Vein endothelial cell (primary cell): Measurements from ENCODE around the gene ROM1. TPM values are rescaled to one million over a fixed set of nuclear protein-coding genes. Genes with fewer than 3 reads are reported as not detected.

Experiments used
- small RNA-seq: library from RNA; depleted of rRNA; stranded (forward); fragments of <200 nt; gene quantifications from one replicate; pipeline ENCODE3, GENCODE V24; 2012
- total RNA-seq: library from RNA; depleted of rRNA; stranded (reverse); fragments of >200 nt; gene quantifications from 2 replicates; pipeline ENCODE4 v1.2.3, GENCODE V29; 2012

ROM1 gene, protein sequence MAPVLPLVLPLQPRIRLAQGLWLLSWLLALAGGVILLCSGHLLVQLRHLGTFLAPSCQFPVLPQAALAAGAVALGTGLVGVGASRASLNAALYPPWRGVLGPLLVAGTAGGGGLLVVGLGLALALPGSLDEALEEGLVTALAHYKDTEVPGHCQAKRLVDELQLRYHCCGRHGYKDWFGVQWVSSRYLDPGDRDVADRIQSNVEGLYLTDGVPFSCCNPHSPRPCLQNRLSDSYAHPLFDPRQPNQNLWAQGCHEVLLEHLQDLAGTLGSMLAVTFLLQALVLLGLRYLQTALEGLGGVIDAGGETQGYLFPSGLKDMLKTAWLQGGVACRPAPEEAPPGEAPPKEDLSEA
- 5.2 and 5.3 TPM in 2 replicates for total RNA-seq

DNA sequence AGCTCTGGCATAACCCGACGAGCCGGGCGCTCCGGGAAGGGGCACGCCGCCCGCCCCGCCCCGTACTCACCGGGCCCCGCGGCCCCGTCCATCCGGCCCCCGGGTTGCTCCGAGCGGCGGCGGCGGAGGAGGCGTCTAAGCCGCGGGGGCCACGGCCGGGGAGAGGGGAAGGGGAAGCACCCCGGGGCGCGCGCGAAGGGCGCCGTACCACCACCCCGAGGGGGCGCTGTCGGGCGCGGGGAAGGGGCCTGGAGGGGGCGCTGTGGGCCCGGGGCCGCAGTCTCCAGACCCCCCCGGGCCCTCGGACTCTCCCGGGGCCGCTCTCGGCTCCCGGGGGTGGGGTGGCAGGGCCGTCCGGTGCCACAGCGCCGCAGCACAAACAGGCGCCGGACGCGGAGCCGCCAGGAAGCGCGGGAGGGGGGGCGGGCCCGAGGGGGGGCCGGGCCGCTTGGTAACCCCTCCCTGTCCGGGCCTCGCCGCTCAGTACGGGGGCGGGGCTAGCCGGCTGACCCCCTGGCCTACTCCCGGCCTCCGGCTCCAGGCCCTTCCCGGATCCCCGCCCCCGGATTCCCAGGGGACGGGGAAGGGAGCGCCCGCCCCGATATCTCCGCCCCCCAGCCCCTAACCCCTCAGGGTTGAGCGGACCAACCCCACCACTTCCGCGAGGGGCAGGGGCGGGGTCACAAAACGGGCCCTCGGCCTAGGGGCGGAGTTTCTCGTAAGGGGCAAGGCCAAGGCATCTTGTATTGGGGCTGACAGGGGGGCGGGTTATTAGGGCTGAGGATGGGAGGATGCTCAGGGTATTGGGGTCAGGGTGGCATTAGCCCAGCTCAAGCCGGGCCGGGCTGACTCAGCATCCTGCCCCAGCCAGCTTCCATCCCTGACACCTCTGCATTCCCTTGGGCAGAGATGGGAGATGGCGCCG lies at the start of gene ROM1, which contains the start of gene EML3:
TSS of gene ROM1 (plus strand) at position 892 of the 925 bp plus-strand sequence. CDS start at position 917, 25 bp downstream.
TSS of gene EML3 (minus strand) at position 410 of the 925 bp plus-strand sequence. CDS start at position 92, 318 bp downstream.

DNA sequence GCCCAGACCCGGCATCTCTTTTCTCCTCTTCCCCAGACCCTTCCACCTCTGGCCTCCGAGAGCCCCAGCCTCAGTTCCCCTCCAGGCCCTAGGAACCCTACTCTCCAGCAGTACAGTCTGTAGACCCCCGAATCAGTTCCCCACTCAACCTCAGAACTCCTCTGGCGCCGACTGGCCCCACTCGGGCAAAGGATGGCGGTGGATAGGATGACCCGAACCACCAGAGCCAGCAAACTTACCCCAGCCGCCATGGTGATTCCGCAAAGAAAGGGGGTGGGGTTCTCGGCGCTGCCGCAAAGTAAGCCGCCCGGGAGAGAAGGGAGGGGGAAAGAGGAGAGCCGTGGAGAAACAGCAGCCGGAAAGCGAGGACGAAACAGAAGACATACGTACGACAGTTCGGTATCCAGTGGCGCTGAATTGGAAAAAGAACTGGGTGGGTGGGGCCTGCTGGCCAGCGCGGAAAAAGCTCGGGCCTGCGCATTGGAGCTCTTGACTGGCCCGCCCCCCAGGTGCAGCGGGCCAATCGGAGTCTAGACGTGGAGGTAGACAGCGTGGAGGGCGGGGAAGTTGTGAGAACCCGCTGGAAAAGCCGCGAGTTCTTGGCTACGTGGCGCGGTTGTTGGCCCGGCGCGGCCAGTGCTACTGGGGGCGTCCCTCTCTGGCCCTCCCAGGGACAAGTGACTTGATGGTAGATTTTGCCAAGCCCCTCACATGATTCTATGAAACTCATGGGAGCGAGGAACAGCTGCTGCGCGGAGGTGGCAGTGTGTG lies 39.3 kb upstream of the ROM1 start, which contains the start of gene EEF1G:
TSS of gene EEF1G (minus strand) at position 300 of the 771 bp plus-strand sequence. CDS start at position 251, 49 bp downstream.

DNA sequence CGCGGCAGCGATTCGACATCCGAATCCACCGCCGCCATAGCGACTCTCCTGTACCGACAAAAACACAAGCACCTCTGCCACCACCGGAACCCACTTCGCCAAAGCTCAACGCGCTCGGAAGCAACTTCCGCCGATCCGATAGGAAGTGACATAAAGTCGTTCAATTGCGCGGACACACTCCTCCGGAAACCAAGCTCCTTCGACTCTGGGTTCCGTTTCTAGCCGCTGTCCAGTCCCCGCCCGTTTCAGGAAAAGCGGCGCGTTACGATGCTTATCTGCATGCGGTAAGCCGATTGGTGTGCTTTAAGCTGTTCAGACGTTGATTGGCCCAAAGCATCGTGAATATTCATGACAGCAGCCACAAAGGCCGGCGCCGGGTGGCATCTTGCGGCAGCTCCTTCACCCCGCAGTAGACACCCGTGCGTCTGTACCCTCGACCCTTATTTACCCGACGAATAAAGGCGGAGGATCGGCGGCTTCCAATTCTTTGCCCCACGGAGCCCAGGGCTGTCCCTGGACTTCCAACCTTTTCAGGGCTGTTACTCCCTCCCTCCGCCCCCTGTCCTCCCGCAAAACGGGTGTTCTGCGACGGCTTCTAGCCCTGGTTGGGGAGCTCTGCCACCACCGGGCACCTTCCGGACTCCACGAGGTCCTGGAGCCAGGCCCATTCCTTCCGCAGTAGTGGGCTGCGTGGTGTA lies 21.5 kb upstream of the ROM1 start, which contains the start of gene TUT1:
TSS of gene TUT1 (minus strand) at position 76 of the 698 bp plus-strand sequence. CDS start at position 38, 38 bp downstream.

DNA sequence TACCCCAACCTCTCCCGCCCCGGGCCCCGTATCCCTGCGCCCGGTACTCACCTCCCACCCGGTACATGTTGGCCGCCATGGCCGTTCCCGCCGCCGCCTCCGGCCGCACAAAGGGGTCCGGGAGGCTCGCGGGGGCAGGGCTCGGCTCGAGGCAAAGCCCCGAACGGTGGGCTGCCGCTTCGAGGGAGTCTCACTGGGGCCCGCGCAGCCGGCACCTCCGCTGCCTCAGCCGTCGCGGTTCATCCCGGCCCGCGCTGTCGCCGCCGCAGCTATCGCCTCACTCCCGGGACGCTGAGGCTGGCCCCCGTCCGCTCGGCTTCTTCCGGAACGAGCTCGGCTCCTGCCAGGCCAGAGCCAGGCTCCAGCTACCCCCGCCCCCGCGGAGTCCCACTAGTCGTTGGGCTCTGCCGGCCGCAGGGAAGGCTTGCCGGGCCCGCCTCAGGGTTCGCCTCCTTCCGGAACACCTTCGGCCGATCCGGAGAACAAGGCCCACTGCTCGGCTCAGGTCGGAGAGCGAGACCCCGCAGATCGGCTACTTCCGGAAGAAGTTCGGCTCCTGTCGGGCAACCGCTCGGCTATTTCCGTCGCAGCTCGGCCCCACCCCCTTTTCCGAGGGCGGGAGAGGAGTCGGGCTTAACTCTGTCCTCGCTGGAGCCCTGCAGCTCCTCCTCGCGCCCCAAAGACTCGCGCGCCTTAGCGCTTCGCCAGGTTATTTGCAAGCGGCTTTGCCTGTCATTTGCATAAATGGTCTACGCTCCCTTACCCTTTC lies 11.5 kb upstream of the ROM1 start, which contains the start of gene MTA2:
TSS of gene MTA2 (minus strand) at position 494 of the 769 bp plus-strand sequence. CDS start at position 79, 415 bp downstream.

DNA sequence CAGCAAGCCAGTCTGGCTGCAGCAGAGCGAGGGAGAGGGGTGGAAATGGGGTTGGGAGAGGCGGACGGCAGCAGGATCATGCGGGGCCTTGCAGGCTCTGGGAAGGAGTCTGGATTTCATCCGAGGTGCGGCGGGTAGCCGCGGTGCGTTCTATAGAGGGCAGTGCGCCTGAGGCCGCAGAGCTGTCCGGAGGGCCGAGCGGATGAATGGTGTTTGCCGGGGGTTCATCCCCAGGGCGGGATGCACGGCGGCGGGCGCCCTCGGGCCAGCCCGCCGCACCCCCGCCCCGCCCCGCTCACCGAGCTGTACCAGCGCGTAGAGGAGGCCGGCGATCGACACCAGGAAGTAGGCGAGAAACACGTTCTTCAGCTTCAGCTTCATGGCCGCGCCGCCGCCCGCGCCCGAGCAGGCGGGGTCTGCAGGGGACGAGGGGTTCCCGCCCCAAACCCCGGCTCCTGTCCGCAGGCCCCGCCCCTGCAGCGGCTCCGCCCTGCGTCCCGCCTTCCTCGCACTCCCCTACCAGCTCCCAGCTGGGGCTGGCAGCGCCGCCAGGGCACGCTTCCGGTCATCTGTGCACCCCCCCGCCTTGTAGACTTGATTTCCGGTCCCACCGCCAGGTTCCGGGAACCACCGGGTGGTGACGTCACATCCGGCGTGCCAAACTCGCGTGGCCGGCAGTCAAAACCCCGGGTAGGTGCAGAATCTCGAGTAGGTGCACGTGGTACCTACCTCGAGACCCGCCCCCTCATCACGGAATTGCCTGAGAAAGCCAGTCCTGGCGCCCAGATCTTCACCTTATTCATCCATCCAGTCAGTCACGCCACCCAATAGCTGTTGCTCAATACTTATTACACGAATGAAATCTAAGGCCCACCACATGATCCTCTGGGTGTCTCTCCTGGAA lies 8.8 kb downstream of the ROM1 start, which contains the start of gene B3GAT3:
TSS of gene B3GAT3 (minus strand) at position 420 of the 904 bp plus-strand sequence. CDS start at position 381, 39 bp downstream.

DNA sequence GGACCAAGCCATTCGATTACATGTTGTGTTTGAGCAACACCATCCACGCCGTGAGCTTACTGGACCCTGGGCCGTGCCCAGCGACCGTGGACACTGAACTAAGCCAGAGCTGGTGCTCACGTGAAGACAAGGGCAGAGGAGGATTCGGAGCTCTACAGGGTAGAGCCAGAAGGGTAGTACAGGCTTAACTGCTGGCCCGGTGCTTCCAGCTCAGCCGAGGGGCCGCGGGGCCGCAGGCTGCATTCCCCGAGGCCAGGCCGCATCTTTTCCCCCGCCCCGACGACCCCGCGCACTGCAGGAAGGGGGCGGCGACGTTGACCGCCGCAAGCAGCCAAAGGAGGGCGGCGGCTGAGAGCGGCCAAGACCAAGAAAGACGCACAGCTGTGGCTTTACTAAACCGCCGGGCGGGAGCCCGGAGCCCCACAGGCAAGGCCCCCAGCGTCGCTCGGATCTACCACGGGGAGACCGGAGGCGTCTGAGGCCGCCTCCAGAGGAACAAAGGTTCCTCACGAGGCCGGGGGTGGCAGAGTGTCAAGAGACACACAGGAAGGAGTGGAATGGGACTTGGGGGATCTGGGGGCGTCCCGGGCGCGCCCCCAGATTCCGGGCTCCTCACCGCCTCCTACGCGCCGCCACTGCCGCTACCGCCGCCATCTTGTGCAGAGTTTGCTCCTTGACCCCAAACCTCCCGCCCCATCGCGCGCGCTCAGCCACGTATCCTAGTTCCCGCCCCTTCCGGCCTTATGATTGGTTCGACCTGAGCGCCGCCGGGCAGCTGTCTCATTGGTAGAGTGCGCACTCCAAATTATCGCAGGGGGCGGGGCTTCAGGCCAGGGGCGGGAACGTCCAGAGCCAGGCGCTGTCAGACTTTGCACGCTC lies 33.1 kb downstream of the ROM1 start, which contains the start of gene GANAB:
TSS of gene GANAB (minus strand) at position 668 of the 879 bp plus-strand sequence. CDS start at position 654, 14 bp downstream.

Small RNA genes lying within 50 kb of the gene (small RNA-seq; reads per million reads assigned to genes)
- not detected for gene AP001458.1
- gene MIR6747: 0.37 reads per million, percentile 18 among the genes with 10 or more reads in this experiment

Other genes starting within 250 kb of the ROM1 start
- not detected in 2 replicates for gene SCGB1A1, start 194.2 kb upstream of the ROM1 start, total RNA-seq
- 544 and 655 TPM in 2 replicates for gene AHNAK, start 66.5 kb upstream of the ROM1 start, total RNA-seq
- gene EEF1G, start 39.4 kb upstream of the ROM1 start, total RNA-seq: 1,284 and 1,362 TPM in 2 replicates
- 11.8 and 12.7 TPM in 2 replicates for gene TUT1, start 21.7 kb upstream of the ROM1 start, total RNA-seq
- gene MTA2, start 11.4 kb upstream of the ROM1 start, total RNA-seq: 250 and 281 TPM in 2 replicates
- gene EML3, start 482 bp upstream of the ROM1 start, total RNA-seq: 35.7 and 60.8 TPM in 2 replicates
- gene B3GAT3, start 8.7 kb downstream of the ROM1 start, total RNA-seq: 19.9 and 23.5 TPM in 2 replicates
- 223 and 259 TPM in 2 replicates for gene GANAB, start 33.4 kb downstream of the ROM1 start, total RNA-seq
- gene INTS5, start 40.0 kb downstream of the ROM1 start, total RNA-seq: 35.1 and 41.2 TPM in 2 replicates
- 35.9 and 43.4 TPM in 2 replicates for gene C11orf98, start 52.0 kb downstream of the ROM1 start, total RNA-seq
- gene CSKMT, start 52.1 kb downstream of the ROM1 start, total RNA-seq: 9.5 and 9.7 TPM in 2 replicates
- gene UQCC3, start 58.4 kb downstream of the ROM1 start, total RNA-seq: 5.9 and 6.1 TPM in 2 replicates
- gene LBHD1, start 59.0 kb downstream of the ROM1 start, total RNA-seq: 4.2 TPM in 2 replicates
- 88.7 and 147 TPM in 2 replicates for gene UBXN1, start 65.8 kb downstream of the ROM1 start, total RNA-seq
- gene LRRN4CL, start 76.3 kb downstream of the ROM1 start, total RNA-seq: 0.19 and 0.33 TPM in 2 replicates
- 28.7 and 30.2 TPM in 2 replicates for gene BSCL2, start 94.2 kb downstream of the ROM1 start, total RNA-seq
- not detected in 2 replicates for gene GNG3, start 94.4 kb downstream of the ROM1 start, total RNA-seq
- 10.5 and 15.0 TPM in 2 replicates for gene HNRNPUL2, start 114.2 kb downstream of the ROM1 start, total RNA-seq
- 31.0 and 45.9 TPM in 2 replicates for gene TTC9C, start 115.2 kb downstream of the ROM1 start, total RNA-seq
- 15.4 and 16.0 TPM in 2 replicates for gene ZBTB3, start 140.9 kb downstream of the ROM1 start, total RNA-seq
- 43.1 and 50.6 TPM in 2 replicates for gene POLR2G, start 148.3 kb downstream of the ROM1 start, total RNA-seq
- gene TAF6L, start 158.1 kb downstream of the ROM1 start, total RNA-seq: 19.9 and 20.9 TPM in 2 replicates
- gene TMEM179B, start 174.1 kb downstream of the ROM1 start, total RNA-seq: 29.1 and 36.3 TPM in 2 replicates
- 12.6 and 14.0 TPM in 2 replicates for gene TMEM223, start 178.7 kb downstream of the ROM1 start, total RNA-seq
- gene NXF1, start 192.2 kb downstream of the ROM1 start, total RNA-seq: 37.2 and 41.6 TPM in 2 replicates
- 33.0 and 43.1 TPM in 2 replicates for gene STX5, start 218.8 kb downstream of the ROM1 start, total RNA-seq
- gene TEX54, start 219.6 kb downstream of the ROM1 start, total RNA-seq: 0.98 TPM in 1 of 2 replicates, not detected in the other
- gene WDR74, start 226.3 kb downstream of the ROM1 start, total RNA-seq: 44.4 and 47.0 TPM in 2 replicates